Left renal pelvis (tissue), 4 donors: ENCODE measurements around the gene CREB3L2. TPM values are rescaled to one million over a fixed set of nuclear protein-coding genes. Genes with fewer than 3 reads are reported as not detected.

Experiments used
- DNase-seq, 4 donors: peaks; one replicate each; pipeline ENCODE4 v3.0.0-alpha.2; 2013; ENCODE audit warnings: low read depth in 4 of 4, low spot score in 3 of 4
- polyA plus RNA-seq, 4 donors: library from polyadenylated mRNA; unstranded; fragments of 120-200 nt; gene quantifications; one replicate each; pipeline ENCODE4 v1.2.1, GENCODE V29; 2013; ENCODE audit not compliant: insufficient read length in 4 of 4

The CREB3L2 gene
- polyA plus RNA-seq, 4 donors, result 48.0 to 69.0 (median 57.7) TPM

DNA sequence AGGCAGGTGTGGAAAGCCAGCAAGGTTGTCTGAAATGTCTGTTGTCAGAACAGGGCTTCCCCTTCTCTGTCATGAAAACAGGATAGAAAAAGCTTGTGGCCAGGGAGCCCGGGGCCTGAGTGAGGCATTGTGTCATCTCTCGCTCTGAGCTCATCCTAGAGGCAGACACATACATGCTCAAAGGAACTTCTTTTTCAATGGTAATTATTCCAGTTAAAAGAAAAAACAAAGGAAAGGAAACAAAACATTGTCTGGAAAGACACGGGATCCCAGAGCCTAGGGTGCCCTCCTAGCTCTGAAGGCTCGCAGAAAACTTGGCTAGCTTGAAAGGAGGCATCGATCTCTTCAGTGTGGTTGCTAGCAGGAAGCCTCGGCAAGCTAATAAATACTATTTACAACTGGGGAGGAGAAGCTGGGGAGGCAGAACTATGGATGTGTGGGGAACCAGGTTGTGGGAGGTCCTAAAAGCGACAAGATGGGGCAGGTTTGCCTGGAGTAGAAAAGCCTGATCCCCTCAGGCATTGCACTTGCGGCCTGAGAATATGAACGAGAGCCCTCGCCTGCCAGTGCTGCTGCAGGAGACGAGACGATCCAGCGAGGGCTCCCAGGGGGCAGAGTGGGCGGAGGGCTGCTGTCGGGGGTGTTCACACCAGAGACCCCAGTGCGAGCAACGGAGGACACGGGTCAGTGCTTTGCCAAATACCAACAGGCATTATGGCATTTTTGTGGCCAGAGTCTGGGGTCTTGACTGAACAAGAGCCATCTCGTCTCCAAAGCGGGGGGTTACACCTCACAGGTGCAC lies 122.3 kb downstream of the CREB3L2 start:
- DNase-seq, result no peak

DNA sequence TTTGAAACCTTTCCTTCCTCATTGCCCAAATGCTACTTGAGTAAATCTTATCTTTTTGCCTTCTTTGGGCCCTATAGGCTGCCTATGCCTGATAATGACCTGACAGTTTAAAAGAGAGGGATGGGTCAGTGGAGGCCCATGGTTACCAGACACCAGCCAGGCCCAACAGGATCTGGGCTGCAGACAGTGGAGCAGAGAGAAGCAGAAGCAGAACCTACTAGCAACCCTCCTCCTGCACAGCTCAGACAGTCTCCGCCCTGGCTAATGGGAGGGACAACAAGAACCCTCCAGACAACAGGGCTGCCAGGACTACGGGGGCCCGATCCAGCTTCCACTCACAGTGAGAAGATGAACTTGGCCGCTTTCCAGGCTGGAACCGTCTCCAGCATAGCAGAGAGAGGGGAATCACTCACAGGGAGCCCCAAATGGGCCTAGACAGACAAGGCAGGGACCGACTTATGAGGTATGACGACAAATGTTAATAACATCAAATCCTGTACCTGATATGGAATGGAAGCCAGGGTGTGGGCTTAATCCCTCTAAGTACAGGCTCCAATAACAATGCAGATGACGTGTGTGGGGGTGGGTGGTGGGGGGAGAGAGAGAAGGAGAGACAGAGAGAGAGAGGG lies 123.4 kb downstream of the CREB3L2 start:
- DNase-seq, result no peak

DNA sequence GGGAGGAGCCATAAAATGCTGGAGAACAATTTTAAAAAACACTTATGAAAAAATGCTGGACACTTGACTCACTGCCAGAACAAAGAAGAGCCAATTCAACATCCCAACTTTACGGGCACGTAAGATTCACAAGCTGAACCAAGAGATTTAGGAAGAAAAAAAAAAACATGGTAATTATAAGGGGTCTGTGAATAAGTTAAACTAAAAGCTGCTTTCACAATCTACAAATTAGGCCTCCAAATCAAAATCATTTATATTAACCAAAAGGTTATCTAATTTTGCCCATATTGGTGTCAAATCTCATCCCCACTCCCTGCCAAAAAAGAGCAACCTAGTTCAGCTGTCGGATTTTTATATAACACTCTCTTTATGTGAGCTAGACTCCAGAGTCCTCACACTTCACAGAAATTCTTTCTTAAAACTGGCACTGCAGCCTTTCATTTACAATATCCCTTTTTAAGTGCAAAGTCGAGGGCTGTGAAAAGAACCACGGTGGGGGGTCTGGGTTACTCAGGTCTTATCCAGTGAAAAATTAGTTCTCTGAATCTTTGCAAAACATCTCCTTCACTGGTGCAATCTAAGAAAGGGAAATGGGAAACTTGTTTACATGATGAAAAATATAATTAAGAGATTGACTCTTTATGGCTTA lies 124.7 kb downstream of the CREB3L2 start:
- no peak for DNase-seq

DNA sequence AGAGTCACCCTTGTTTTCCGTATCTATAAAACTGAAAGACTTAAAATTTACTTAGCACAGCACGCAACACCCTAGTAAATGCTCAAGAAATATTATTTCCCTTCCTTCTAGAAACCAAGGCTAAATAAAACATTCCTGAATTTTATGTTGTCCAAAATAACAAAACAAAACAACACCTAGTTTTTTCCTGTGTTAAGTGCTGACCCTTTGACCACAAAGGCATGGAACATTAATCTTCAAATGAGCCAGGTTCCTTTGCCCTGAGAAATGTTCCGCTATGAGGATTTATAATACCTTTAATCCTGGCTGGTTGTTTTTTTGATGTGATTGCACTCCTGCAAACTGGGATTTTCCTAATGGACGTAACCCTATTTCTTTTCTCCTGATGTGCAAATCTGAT lies 126.1 kb downstream of the CREB3L2 start:
- DNase-seq, result no peak

DNA sequence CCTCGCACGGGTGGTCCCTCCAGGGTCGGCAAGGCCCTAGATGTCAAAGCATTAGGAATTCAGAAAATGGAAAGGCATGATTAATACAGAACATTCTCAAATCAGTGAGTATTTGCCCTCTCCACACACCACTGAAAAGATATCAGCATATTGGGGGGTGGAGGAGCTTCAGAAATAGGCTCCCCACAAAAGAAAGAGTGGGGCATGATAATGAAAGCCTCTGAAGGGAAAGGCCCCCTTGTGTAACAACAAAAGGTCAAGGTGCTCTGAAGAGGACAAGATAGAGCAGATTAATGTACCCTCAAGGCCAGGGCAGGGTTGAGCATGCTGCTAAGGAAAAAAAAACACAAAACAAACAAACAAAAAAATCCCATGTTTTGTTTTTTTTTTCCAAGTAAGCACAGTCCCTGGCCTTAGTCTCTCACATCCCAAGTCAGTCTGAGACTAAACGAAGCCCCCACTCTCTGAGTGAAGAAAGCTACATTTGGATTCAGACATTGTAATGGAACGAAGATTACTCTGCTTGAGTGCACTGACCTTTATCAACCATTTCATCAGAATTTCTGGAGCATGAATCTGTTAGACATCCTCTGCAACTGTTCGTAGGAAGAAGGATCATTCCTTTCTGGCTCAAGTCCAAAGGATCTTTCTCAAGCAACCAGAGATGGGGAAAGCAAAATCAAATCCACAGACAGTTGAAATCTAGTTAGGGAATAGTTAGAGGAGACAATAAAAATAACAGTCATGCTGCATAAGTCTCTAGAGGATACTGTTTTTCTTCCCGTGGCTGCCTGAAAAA lies 127.7 kb downstream of the CREB3L2 start:
- no peak for DNase-seq

DNA sequence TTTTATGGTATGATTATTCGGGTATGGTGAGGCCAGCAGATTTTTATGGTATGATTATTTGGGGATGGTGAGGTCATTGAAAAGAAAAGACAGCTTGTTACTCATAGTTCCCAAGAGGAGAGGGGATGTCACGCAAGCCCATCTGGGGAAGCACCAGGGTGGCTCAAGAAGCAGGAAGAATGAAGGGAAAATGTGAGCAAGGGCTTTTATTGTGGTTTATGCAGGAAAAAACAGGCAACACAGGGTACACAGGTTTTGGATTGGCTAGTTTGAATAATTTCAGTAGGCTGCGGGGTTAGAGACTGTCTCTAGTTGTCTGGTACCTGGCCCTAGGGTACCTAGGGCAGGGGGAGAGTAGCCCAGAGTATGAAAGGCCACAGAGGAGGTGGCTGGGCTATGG lies 128.4 kb downstream of the CREB3L2 start:
- DNase-seq, result no peak

DNA sequence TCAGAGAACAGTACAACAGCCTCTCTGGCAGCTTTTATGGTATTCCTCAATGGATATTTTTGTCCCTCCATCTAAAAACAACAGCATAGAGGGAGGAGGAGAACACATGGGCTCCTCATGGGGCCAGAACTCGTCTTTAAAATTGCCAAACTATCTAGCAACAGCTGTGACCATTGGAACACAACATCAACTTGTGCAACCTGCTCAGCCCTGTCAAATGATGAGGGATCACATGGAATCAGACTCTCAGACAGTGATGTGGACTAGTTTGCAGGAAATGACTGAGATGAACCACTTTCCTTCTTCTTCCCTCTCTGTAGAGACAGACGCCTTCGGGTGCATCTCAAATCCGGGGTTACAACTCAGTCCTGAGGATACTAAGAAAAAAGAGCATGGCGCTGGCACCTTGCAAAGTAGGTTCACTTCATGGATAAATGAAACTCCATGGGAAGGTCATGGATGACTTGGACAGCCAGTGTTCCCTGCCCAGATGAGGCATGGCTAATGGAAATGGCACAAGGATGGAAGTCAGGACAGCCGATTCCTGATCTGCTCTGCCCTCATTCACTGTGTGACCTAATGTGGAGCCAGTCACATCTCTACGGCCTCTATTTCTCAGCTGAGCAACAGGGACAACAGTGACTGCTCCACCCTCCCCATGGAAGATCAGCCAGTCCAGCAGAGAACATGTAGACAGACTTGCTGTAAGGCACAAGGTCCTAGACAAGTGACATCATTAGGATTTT lies 130.5 kb downstream of the CREB3L2 start:
- no peak for DNase-seq

DNA sequence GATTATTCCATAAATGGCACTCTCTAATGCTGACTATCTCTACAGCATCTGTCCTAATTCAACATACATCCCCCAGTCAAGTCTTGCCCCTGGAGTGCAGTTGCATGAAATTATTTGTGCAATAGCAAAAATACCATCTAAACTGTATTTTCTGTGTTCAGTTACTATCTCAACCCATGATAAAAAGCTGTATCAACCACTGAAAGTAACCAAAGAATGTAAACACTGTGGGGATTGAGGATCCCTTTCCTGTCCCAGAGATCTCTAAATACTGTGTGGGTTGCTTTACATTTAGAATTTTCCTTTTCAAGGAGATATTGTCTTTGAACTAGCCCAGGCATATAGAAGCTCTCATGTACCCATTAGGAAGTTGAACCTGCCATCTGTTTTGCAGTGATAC lies 131.2 kb downstream of the CREB3L2 start:
- DNase-seq, result no peak

DNA sequence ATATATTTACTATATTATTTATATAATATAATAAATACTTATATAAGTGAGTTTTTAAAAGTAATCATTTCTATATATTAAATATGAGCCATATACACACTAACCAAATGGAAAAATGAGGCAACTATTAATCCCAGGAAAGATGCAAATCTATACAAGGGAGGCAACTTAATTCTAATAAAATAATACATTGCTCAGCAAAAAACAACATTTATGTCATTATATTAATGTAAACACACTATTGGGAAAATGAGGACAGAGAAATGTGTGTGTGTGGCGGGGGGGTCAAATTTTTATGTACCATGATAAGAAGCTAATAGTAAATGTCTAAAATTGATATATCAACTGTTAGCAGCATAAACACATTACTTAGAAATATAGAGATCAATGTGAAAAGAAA lies 131.8 kb downstream of the CREB3L2 start:
- DNase-seq, result no peak

DNA sequence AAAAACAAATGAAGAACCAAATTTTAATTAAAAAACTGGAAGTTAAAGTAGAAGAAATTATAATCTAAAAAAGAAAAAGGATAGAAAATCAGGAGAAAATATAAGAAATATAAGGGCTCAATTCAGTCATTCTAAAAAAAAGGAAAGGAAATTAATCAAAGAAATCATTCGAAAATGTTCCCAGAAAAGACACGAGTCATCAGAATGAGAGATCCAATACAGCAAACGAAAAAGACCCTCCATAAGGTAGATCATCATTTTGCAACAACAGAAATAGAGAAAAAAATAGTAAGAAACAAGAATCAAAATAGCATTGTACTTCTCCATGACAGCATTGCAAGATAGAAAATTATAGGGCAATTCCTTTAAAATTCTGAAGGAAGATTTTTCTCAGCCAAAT lies 132.6 kb downstream of the CREB3L2 start:
- no peak for DNase-seq

DNA sequence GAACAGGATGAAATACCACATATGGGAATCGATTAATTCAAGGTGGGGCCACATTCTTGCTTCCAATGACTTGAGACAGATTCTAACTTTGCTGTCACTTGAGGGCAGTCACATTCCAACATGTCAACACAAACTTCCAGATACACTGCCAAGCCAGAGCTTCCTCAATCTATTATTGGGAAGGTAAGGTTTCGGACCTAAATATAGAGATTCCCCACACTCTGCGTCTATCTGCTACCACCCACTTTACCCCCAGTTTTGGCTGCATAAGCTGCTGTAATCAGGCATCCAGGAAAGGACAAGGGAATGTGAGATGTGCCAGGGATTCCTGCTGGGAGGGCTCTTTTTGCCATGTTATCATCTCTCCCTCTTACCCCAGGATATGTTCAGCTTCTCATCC lies 134.6 kb downstream of the CREB3L2 start:
- no peak for DNase-seq

DNA sequence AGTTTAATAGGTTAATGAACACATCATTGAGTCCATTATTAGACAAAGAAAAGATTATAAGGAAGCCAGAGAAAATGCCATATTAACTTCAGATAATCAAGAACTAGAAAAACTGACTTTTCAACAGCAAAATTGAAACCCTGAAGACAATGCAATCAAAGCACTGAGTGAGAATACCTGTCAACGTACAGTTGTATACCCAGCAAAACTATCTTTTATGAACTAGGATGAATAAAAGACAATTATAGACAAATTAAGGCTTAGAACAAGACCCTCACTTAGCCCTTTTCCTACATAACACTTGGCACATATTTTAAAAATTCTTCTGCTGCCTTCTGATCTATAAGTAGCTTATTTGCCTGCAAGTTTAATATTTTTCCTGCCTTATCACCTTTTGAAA lies 136.1 kb downstream of the CREB3L2 start:
- DNase-seq, result no peak

DNA sequence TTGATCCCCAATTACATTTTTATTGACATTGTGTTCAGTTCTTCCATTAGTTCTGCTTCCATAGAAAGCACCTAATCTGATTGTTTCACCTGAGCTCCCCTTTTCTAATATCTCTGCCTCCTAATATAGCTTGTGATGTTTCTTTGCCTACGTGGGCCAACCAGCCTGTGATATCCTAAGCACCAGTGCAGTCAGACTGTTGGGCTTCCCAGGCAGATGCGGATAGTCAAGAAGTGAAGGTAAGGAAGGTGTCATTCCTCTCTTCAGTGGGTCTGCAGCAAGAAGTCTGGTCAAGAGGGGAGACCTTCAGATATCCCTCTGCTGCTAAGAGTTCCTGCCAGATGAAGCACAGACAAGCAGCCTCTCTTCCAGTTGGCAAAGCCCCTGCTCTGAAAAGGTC lies 138.9 kb downstream of the CREB3L2 start:
- DNase-seq, result no peak

DNA sequence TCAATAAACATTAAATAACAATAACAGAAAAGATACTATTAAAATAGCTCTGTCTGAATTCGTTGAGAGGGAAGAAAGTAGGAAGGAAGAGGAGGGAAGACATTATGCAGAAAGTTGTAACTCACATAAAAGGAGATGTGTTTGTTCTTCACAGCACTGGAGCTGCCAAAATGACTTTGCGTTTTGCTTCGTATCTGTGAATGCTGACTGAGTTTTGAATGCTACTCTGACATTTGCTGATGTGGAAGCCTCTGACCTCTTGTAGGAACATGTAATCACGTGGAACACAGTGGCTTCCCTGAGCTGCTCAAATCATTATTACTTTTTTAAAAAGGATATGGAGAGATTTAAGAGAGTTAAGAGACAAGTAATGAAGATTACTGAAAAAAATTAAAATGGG lies 139.5 kb downstream of the CREB3L2 start:
- DNase-seq, result no peak

DNA sequence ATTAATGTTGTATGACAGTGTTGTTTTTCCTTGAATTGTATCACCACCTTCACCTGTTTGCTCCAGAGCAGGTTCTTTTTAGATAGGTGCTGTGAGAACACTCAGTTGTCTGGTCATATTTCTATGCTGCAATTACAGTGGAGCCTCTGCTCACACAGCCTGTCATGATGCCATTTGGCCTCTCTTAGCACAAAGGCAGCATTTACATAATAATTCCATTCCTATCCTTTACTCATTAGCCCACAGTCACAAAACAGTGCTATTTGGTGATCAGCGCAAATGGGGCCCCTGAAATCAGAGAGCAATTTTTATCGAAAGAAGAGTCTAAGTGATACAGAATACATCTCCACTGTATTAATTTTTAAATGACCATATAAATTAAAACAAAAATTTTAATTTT lies 141.3 kb downstream of the CREB3L2 start:
- no peak for DNase-seq

DNA sequence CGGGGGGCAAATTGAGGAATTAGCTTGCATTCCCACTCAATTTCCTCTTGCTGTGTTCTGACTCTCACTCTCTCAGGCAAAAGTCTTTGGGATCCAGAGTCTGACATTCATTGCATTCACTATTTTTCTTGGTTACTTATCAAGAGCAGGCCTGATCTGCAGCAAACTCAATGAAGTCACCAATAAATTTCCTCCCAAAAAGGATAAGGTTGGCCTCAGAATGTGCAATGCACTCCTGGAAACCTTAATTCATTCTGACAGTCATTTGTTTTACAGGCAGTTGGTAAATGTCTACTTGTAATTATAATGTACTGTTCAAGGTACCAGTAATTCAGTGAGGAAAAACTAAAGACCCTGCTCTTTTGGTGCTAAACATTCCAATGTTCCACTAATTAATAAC lies 148.8 kb downstream of the CREB3L2 start:
- no peak for DNase-seq

DNA sequence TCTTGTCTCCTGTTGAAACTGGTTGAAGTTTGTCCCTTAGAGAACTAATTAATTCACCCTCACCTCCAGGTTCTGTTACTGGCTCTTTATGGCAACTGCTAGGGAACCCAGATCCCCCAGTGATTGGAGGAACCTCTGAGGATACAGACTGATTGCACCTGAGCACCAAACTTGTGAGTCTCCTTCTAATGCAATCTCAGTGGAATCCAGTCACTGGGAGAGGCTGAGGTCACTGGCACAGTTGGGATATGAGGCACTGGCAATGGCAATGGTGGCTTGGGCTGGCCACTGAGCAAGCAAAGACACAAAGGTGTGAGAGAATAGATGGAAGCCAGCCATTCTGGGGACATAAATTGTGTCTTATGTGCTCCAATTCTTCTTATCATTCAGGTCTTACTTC lies 149.8 kb downstream of the CREB3L2 start:
- DNase-seq, result no peak

DNA sequence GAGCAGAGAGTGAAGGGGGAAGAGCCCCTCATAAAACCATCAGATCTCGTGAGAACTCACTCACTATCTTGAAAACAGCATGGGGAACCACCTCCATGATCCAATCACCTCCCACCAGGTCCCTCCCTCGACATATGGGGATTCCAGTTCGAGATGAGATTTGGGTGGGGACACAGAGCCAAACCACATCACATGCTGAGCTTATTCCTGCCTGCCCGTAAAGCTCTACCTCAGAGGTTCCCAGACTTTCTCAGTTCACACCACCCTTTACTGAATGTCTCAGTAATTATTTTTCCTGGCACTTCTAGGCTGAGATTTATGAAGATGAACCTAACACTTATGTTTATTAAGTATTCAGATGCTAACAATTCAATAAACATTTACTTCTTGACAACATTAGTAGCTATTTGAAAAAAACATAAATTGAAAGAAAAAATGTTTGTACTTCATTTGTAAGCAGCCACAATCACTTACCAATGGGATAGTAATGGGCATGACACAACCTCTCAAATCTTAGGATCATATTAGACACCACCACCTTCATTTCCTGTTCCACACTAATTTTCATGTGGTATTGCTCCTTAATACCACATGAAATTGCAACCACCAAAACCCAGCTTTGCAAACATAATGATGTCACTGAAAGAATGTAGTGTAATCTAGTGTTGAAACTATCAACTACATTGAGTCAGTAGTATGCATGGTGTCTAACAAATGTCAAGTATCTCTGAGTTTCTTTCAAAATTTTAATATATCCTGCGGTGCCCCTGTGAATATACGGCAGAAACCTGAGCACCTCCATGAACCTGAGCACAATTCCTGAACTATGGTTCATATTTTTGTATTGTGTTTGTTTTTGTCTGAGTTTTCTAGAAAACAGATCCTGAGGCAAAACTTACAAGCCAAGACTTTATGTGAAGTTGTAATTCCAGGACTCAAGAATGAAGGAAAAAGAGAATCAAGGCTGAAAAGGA lies 150.6 kb downstream of the CREB3L2 start:
- DNase-seq, result no peak

DNA sequence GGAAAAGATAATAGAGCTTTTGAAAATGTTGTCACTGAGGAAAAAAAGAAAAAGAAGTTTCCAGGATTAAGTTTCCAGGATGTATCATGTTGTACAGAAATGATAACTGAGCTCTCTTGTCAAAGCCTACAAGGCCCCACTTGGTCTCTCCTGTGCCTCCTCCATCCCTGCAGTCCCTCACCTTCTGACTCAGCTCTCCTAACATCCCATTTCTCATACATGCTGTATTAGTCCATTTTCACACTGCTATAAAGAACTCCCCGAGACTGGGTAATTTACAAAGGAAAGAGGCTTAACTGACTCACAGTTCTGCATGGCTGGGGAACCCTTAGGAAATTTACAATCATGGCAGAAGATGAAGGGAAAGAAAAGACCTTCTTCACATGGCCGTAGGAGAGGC lies 151.3 kb downstream of the CREB3L2 start:
- no peak for DNase-seq
